Mucosa of stomach (tissue), 1 donor: Measurements from ENCODE around the gene SESN3.
A peak's percentile ranks its signal among the peaks of the same experiment; 100 is the strongest.
"Not testable (repeated sequence)": the region's sequence is repeated elsewhere in the genome, so short reads cannot be mapped to it uniquely, and the experiment has no call there.

Experiments
- H3K27me3 ChIP-seq: one replicate; pipeline ENCODE4 v1.7.0; 2013; ENCODE audit warnings: mild to moderate bottlenecking, low read length; ENCODE audit not compliant: control insufficient read depth, insufficient read depth
- H3K36me3 ChIP-seq: one replicate; pipeline ENCODE4 v1.7.0; 2013; ENCODE audit warnings: low read length; ENCODE audit not compliant: control insufficient read depth, insufficient read depth
- H3K4me1 ChIP-seq: one replicate; pipeline ENCODE4 v1.7.0; 2013; ENCODE audit warnings: mild to moderate bottlenecking, low read length; ENCODE audit not compliant: control insufficient read depth, insufficient read depth
- H3K4me3 ChIP-seq: one replicate; pipeline ENCODE4 v1.7.0; 2013; ENCODE audit warnings: low read length
- H3K9ac ChIP-seq: one replicate; pipeline ENCODE4 v1.7.0; 2013; ENCODE audit warnings: mild to moderate bottlenecking, low read length, moderate library complexity
- H3K9me3 ChIP-seq: one replicate; pipeline ENCODE4 v1.7.0; 2013; ENCODE audit warnings: mild to moderate bottlenecking, low read length, moderate library complexity; ENCODE audit not compliant: control insufficient read depth
- donor health status: Pancreatic carcinoma.

The SESN3 gene

GRCh38 chr11:95262994-95263765 lies 32.2 kb upstream of the SESN3 start:
- no peaks in the 10 kb centered on the region for H3K4me1 ChIP-seq
- H3K36me3 ChIP-seq: no peaks in the 10 kb centered on the region
- no peaks in the 10 kb centered on the region for H3K27me3 ChIP-seq
- no peak overlapping the region for H3K4me3 ChIP-seq
- no peaks in the 10 kb centered on the region for H3K9me3 ChIP-seq
- H3K9ac ChIP-seq: no peak overlapping the region

DNA sequence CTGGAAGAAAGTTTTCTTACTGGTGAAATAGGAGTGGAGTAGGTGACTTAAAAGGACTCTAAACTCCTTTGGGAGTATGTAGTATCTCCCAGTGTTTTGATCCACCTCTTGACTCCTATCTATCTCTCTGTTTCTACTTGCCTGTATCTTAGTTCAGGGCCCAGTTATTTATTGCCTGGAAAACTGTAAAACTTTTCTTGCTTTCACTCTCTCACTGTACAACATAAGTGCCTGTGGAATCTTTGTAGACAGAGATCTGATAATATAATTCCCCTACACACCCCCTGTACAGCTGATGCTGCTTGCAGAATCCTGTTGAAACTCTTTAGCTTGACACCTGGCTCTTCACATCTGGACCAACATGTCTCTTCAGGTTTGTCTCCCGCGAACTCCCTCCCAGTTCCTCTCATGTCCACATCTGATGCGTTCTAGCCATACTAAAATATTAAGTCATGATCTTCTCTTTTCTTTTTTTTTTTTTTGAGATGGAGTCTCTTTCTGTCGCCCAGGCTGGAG lies 26.5 kb upstream of the SESN3 start:
- H3K4me1 ChIP-seq: peaks cover 10% of the 10 kb centered on the region
- no peak overlapping the region for H3K4me3 ChIP-seq
- H3K9me3 ChIP-seq: no peaks in the 10 kb centered on the region
- no peaks in the 10 kb centered on the region for H3K27me3 ChIP-seq
- no peaks in the 10 kb centered on the region for H3K36me3 ChIP-seq
- H3K9ac ChIP-seq: no peak overlapping the region

GRCh38 chr11:95256321-95256779 lies 25.3 kb upstream of the SESN3 start:
- Histone ChIP-seq H3K4me3 (no peak overlapping the region), H3K4me1 (peaks cover 10% of the 10 kb centered on the region), H3K9me3 (no peaks in the 10 kb centered on the region), H3K27me3 (no peaks in the 10 kb centered on the region), H3K9ac (no peak overlapping the region), H3K36me3 (no peaks in the 10 kb centered on the region)

- H3K4me1 ChIP-seq: peaks cover 10% of the 10 kb centered on the region
- no peak overlapping the region for H3K4me3 ChIP-seq
- H3K27me3 ChIP-seq: no peaks in the 10 kb centered on the region
- no peaks in the 10 kb centered on the region for H3K36me3 ChIP-seq
- no peaks in the 10 kb centered on the region for H3K9me3 ChIP-seq
- H3K9ac ChIP-seq: no peak overlapping the region
These were observed 24.5 kb upstream of the SESN3 start for GRCh38 chr11:95255251-95256145.

DNA sequence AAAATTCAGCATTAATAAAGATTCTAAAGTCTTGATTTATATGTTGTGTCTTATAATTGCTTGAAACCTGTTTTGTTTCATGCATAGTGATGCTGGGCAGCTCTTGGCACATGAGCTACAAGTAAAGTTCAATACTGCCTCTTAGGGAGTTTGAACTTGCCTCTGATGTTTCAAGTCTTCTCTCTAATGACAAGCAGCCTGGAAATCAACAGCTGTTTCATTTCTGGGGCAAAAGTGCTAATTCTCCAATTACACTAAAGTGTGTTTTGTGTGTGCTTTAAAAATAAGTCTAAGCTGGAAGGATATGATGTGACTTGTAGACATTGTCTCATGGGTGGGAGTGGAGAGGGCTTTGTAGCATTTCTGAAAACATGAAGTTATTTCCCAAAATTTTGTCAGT lies 23.7 kb upstream of the SESN3 start:
- H3K4me3 ChIP-seq: no peak overlapping the region
- H3K36me3 ChIP-seq: no peaks in the 10 kb centered on the region
- H3K4me1 ChIP-seq: peaks cover 10% of the 10 kb centered on the region
- no peak overlapping the region for H3K9ac ChIP-seq
- H3K27me3 ChIP-seq: no peaks in the 10 kb centered on the region
- no peaks in the 10 kb centered on the region for H3K9me3 ChIP-seq

DNA sequence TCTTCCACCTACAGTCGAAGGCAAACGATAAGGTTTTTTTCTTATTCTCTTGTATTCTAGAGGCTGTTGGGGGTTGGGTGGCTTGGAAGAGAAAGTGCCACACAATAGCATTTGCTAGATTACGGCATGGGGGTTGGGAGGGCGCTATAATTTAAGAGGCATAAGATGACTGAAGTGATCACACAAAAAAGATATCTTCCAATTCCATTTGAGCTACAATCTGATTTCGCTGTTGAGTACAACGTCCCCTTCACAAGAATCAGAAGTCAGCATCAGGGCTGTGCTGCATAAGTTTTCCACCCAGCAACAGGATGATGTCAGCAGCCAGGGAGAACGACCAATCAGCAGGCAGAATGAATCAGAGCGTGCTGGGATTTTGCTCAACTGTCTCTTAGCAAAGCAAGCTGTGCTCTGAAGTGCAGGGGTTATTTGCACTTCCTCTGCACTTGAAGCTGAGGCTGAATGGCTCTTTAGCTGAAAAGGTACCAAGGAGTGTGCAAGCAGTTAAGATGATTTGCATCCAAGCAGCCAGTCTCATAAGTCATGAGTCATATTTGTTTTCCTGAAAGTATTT lies 23.2 kb upstream of the SESN3 start:
- Histone ChIP-seq H3K4me1 (peaks cover 10% of the 10 kb centered on the region), H3K36me3 (no peaks in the 10 kb centered on the region), H3K9ac (peak overlapping the region; percentile 19), H3K9me3 (no peaks in the 10 kb centered on the region), H3K27me3 (no peaks in the 10 kb centered on the region), H3K4me3 (no peak overlapping the region)

DNA sequence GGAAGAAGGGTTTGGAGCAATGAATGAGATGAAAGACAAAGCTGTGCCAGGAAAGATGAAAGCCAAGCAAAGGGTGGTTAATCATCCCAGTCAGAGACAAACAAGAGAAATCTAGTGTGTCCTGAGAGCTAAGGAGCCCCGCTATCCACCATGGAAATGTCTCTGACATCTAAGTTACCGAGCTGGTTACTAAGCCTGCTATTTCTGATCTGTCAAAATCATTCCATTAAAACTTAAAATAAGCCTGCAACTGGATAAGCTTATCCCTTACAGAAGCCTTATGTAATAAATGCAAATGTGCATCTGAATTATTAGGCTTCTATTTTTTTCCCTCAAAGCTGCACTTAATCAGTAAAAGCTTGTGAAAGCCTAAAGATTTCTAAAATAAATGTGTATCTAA lies 22.1 kb upstream of the SESN3 start:
- Histone ChIP-seq H3K9ac (no peak overlapping the region), H3K27me3 (no peaks in the 10 kb centered on the region), H3K36me3 (no peaks in the 10 kb centered on the region), H3K4me1 (peaks cover 10% of the 10 kb centered on the region), H3K4me3 (no peak overlapping the region), H3K9me3 (no peaks in the 10 kb centered on the region)

DNA sequence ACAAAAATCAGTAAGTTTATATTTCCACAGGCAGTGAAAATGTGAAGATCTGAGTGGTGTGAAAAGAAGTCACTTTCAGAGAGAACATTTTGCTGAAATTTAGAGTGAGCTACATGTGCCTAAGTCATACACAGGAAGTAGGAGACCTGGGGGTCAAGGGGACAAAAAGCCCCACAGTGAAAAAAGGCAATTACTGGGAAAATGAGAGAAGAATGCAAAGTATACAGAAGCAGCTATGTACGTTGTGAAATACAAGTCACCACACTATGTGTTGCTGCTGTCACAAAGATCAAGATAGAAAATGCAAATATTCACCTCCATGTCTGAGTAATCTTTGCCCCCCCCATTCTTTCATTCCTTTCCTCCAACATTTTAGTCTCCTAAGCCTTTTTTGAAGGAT lies 21.6 kb upstream of the SESN3 start:
- no peaks in the 10 kb centered on the region for H3K27me3 ChIP-seq
- H3K36me3 ChIP-seq: no peaks in the 10 kb centered on the region
- H3K9me3 ChIP-seq: no peaks in the 10 kb centered on the region
- H3K9ac ChIP-seq: no peak overlapping the region
- H3K4me1 ChIP-seq: peaks cover 10% of the 10 kb centered on the region
- H3K4me3 ChIP-seq: no peak overlapping the region

DNA sequence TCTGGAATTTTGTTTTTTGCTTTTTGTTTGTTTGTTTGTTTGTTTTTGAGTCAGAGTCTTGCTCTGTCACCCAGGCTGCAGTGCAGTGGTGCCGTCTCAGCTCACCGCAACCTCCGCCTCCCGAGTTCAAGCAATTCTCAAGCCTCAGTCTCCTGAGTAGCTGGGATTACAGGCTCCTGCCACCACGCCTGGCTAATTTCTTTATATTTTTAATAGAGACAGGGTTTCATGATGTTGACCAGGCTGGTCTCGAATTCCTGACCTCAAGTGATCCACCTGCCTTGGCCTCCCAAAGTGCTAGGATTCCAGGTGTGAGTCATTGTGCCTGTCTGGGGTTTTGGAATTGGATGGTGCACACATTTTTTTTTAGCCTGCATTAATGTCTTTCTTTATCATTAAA lies 20.9 kb upstream of the SESN3 start:
- not testable (repeated sequence) for H3K27me3 ChIP-seq, H3K9ac ChIP-seq, H3K36me3 ChIP-seq, H3K9me3 ChIP-seq, H3K4me3 ChIP-seq, H3K4me1 ChIP-seq

DNA sequence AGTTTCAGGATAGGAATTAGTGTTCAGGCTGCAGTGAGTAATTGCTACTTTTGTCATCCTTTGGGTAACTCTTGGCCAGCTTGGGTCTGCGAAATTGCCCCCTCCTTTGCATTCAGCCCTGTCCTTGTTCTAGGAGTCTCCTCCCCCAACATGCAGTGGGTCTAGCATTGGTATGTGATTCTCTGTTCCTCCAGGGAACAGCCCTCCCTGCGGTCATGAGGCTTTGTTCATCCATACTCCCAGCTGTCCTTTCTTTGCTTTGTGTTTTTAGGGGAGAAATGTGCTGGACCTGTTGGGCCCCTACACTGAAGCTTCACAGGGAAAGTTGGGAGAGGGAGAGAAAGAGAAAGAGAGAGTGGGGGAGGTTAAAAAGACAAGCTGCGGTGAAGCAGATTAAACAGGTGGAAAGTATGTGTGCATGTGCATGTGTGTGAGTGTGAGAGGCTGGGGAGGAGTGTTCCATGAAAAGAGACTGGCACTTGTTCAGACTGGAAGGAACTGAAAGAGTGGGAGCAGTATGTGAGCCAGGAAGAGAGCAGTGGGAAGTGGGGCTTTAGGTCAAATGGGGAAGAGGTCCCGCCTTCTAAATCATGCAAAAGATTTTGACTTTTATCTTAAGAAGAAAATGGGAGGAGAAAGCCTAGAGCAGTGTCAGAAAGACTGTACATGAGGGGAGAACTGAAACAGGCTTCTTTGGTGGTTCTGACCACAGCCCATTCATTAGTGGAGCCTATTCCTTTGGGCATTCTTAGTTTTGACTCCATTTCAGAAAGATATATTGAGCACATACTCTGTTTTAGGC lies 17.9 kb upstream of the SESN3 start:
- Histone ChIP-seq H3K4me1 (no peaks in the 10 kb centered on the region), H3K9me3 (no peaks in the 10 kb centered on the region), H3K4me3 (no peak overlapping the region), H3K27me3 (no peaks in the 10 kb centered on the region), H3K36me3 (no peaks in the 10 kb centered on the region), H3K9ac (no peak overlapping the region)

- no peaks in the 10 kb centered on the region for H3K4me1 ChIP-seq
- no peaks in the 10 kb centered on the region for H3K36me3 ChIP-seq
- no peak overlapping the region for H3K4me3 ChIP-seq
These were observed 16.9 kb upstream of the SESN3 start for GRCh38 chr11:95247883-95248282.

More at GRCh38 chr11:95247883-95248282, 16.9 kb upstream of the SESN3 start:
- Histone ChIP-seq H3K27me3 (no peaks in the 10 kb centered on the region), H3K9me3 (no peaks in the 10 kb centered on the region), H3K9ac (no peak overlapping the region)
